Lower leg skin (tissue), 4 donors: ENCODE results near the gene ST3GAL3. TPM values are rescaled to one million over a fixed set of nuclear protein-coding genes. Genes with fewer than 3 reads are reported as not detected.

Experiments
- DNase-seq, 2 donors: peaks; one replicate each; pipeline ENCODE4 v3.0.0-alpha.2; 2019; ENCODE audit warnings: low spot score in 2 of 2
- H3K4me3 ChIP-seq: fragments of 200-600 bp; sonication (generic); 2 replicates; pipeline ENCODE4 v1.5.1; 2017; ENCODE audit warnings: mild to moderate bottlenecking, low read depth; ENCODE audit not compliant: poor library complexity, severe bottlenecking
- CTCF ChIP-seq, 3 donors: fragments of 450-650 bp; IDR thresholded peaks; one replicate each; pipeline ENCODE4 v1.5.1; 2016; ENCODE audit warnings: antibody characterized with exemption in 3 of 3, mild to moderate bottlenecking in 3 of 3, moderate library complexity in 2 of 3
- POLR2A ChIP-seq, 2 donors: fragments of 450-650 bp; IDR thresholded peaks; one replicate each; pipeline ENCODE4 v1.6.1; 2016 to 2017; ENCODE audit warnings: antibody characterized with exemption in 2 of 2, mild to moderate bottlenecking in 1 of 2, moderate library complexity in 1 of 2
- WGBS, 2 donors: methylation state at CpG; one replicate each; pipeline ENCODE4 v1.1.5; 2018; 5-methylcytosine and 5-hydroxymethylcytosine counted together
- intact Hi-C: fragments of 100-400 bp; cut with DNase I; formaldehyde crosslinking; loops from one replicate; pipeline ENCODE4 v1.15.0; 2023; ENCODE audit warnings: low total_unique reads
- total RNA-seq, 4 donors: library from RNA; depleted of rRNA; stranded (reverse); fragments of >200 nt; gene quantifications; one replicate each; pipeline ENCODE4 v1.1.0, GENCODE V29; 2016

The ST3GAL3 gene
- total RNA-seq, 4 donors from 2014 or later, result 6.9 to 10.5 (median 8.0) TPM

DNA sequence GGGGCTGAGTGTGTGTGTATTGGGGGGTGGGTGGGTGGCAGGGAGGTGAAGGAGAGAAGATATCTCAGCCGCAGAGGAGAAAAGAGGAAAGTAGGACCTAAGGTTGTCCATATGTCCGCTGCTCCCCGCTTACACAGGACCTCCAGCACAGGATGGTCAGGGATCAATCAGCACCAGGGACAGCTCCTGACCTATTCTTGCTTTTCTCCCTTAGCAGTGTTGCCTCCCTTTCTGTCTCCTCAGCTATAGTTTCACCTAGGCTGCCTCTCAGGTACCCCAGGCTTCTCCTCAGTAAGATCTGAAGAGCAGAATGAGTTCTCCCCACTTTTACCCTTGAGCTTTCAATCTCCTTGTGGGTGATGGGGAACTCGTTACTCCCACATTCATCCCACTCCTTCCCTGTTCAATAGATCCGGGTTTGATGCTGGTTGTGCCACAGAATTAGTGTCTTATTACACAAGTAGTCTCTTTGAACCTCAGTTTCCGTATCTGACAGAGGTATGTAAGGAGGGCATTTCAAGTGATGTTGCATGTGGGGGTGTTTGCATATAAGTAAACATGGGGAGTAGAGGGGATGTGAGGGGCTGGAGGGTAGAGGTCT is 261.1 kb downstream of the ST3GAL3 start:
- WGBS, 2 donors, result 86 to 89% methylated on average over 6 of the region's 6 CpGs
- no peak overlapping the region for H3K4me3 ChIP-seq
- TF ChIP-seq POLR2A (IDR thresholded peaks at IDR 0.05), result no peak
- TF ChIP-seq CTCF (IDR thresholded peaks at IDR 0.05), result no peak
- DNase-seq, result no peak
- intact Hi-C loops, result no loop called here

DNA sequence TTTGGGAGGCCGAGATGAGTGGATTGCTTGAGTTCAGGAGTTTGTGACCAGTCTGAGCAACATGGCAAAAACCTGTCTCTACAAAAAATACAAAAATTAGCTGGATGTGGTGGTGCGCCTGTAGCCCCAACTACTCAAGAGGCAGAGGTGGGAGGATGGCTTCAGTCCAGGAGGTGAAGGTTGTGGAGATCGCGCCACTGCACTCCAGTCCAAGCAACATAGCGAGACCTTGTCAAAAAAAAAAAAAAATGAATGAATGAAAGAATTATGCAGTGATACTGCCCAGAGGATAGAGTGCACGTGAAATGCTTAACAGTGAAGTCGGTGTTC is 262.0 kb downstream of the ST3GAL3 start:
- intact Hi-C loops, result no loop called here
- TF ChIP-seq POLR2A (IDR thresholded peaks at IDR 0.05) (no peak), CTCF (IDR thresholded peaks at IDR 0.05) (no peak)
- 64 to 65% methylated on average over 7 of the region's 7 CpGs for WGBS, 2 donors
- DNase-seq, result no peak
- H3K4me3 ChIP-seq, result no peak overlapping the region

- intact Hi-C loops, result no loop called here
- 1% methylated on average over 28 to 30 of the region's 47 CpGs for WGBS, 2 donors
- peak within 1 kb of the TSS; percentile 76 for H3K4me3 ChIP-seq
- TF ChIP-seq CTCF (IDR thresholded peaks at IDR 0.05) (no peak), POLR2A (IDR thresholded peaks at IDR 0.05) (no peak)
- DNase-seq, result peak; percentile 97 to 100
Observed at GRCh38 chr1:43969746-43970466, 262.6 kb downstream of the ST3GAL3 start, which contains the start of gene DPH2. Gene DPH2, plus strand, starts transcription at chr1:43970010. Its CDS starts 166 bp downstream, at chr1:43970176.

- DNase-seq, result no peak
- WGBS, 2 donors, result 46 to 47% methylated on average over 5 of the region's 5 CpGs
- peak overlapping the region; percentile 76 for H3K4me3 ChIP-seq
- intact Hi-C loops, result no loop called here
- TF ChIP-seq POLR2A (IDR thresholded peaks at IDR 0.05) (no peak), CTCF (IDR thresholded peaks at IDR 0.05) (no peak)
Observed at GRCh38 chr1:43970502-43970901, 263.2 kb downstream of the ST3GAL3 start.

DNA sequence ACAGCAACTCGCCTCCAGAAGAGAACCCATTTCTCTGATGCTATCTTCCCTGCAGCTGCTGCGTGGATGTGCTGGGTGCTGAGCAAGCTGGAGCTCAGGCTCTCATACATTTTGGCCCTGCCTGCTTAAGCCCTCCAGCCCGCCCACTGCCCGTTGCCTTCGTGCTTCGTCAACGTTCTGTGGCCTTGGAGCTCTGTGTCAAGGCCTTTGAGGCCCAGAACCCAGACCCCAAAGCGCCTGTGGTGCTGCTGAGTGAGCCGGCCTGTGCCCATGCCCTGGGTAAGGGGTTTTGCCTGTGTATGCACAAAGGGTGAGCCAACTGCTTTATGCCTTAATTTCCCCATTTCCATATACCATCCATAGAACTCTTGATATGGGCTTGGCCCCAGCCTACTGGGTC is 263.6 kb downstream of the ST3GAL3 start:
- intact Hi-C loops, result no loop called here
- DNase-seq, result no peak
- no peak for TF ChIP-seq CTCF (IDR thresholded peaks at IDR 0.05)
- no peak for TF ChIP-seq POLR2A (IDR thresholded peaks at IDR 0.05)
- no peak overlapping the region for H3K4me3 ChIP-seq
- WGBS, 2 donors, result 90 to 91% methylated on average over 9 of the region's 9 CpGs
